Thoracic aorta (tissue), 2 donors: ENCODE measurements around the gene SNRPD3. TPM values are rescaled to one million over a fixed set of nuclear protein-coding genes. Genes with fewer than 3 reads are reported as not detected.

Source experiments
- ATAC-seq: fragments of 150-250 bp; one replicate; pipeline ENCODE4 v1.8.0; 2017; ENCODE audit warnings: low read depth; ENCODE audit not compliant: insufficient number of reproducible peaks, low FRiP score
- DNase-seq: peaks from one replicate; pipeline ENCODE4 v3.0.0-alpha.2; 2020; ENCODE audit warnings: low spot score
- H3K27ac ChIP-seq, 2 donors: fragments of 200-600 bp; sonication (generic); 1 replicate in 1 of 2; 2 replicates in 1 of 2; pipeline ENCODE4 v1.5.1; 2016; ENCODE audit warnings: mild to moderate bottlenecking in 2 of 2, moderate library complexity in 2 of 2
- H3K27me3 ChIP-seq: fragments of 200-600 bp; sonication (generic); replicated peaks from 2 replicates; pipeline ENCODE4 v1.6.0; 2016; ENCODE audit warnings: mild to moderate bottlenecking; ENCODE audit not compliant: insufficient read depth
- H3K36me3 ChIP-seq: fragments of 200-600 bp; sonication (generic); one replicate; pipeline ENCODE4 v1.5.1; 2016
- H3K4me1 ChIP-seq, 2 donors: fragments of 200-600 bp; sonication (generic); 1 replicate in 1 of 2; 2 replicates in 1 of 2; pipeline versions ENCODE4 v1.5.1 to v1.6.0; 2016; ENCODE audit warnings: low read depth in 2 of 2, mild to moderate bottlenecking in 1 of 2; ENCODE audit not compliant: control insufficient read depth in 1 of 2
- H3K4me3 ChIP-seq: fragments of 200-600 bp; sonication (generic); 2 replicates; pipeline ENCODE4 v1.5.1; 2016; ENCODE audit warnings: mild to moderate bottlenecking
- H3K9me3 ChIP-seq: fragments of 200-600 bp; sonication (generic); 2 replicates; pipeline ENCODE4 v1.5.1; 2016
- CTCF ChIP-seq: fragments of 200-600 bp; sonication (generic); IDR thresholded peaks from one replicate; pipeline ENCODE4 v1.5.1; 2019; ENCODE audit warnings: antibody characterized with exemption
- total RNA-seq, 2 donors: library from RNA; depleted of rRNA; stranded (reverse); fragments of >200 nt; gene quantifications; one replicate each; pipeline versions ENCODE4 v1.1.0 to v1.2.3, GENCODE V29; 2016

SNRPD3 gene
- total RNA-seq, 2 donors from 2014 or later = 98.0 to 153 TPM

DNA sequence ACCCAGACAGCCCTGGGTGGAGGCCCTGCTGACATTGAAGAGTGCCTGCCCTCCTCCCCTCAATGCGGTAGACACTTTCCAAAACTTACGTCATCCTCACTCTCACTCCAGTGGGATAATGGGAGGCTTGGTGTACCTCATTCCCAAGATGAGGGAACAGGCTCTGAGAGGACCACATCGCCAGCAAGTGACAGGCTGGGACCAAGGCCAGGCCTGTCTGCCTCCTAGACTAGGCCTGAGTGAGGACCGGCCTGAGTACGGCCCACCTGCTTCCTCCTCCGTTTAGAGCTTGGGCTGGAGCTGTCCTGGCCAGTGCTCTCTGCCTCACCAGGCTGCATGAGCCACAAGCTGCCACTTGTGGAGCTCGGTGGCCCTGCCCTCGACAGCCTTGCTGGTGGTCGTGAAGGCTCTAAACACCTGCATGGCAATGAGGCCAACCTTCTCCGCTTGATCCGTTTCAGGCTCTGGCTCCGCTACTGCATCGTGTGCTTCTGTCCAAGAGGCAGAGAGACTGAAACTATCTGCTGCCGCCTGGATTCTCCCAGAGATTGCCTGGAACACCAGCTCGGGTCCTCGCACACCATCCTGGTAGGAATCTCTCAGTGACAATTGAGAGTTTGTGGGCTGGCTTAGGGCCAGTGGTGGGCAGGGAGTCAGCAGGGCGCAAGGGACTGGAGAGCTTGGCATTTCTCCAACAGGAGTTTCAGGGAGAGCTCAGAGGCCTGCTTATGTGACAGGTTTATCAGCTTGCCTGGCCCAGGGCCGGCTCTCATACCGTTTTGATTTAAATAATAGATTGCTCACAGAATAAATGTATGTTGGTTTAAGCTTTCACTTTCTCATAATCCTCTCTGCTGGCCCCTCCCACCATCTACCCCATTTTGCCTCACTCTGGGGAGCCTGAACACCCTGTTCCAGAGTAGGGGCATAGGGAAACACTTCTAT, 27.7 kb downstream of the SNRPD3 start:
- no peaks in the 10 kb centered on the region for H3K27me3 ChIP-seq
- DNase-seq (no peak), ATAC-seq (no peak)
- H3K9me3 ChIP-seq = no peaks in the 10 kb centered on the region
- peak overlapping the region; percentile 75 to 81 for H3K27ac ChIP-seq
- peak overlapping the region; percentile 55 for H3K4me3 ChIP-seq
- TF ChIP-seq CTCF = no peak
- peaks cover 10% of the 10 kb centered on the region for H3K36me3 ChIP-seq
- peaks cover 10 to 25% of the 10 kb centered on the region in 2 donors for H3K4me1 ChIP-seq

GRCh38 chr22:24584166-24584790, 28.5 kb downstream of the SNRPD3 start:
- DNase-seq = no peak
- Histone ChIP-seq H3K27ac (peak overlapping the region; percentile 75 to 81), H3K27me3 (no peaks in the 10 kb centered on the region), H3K4me1 (peaks cover 10 to 25% of the 10 kb centered on the region in 2 donors), H3K9me3 (no peaks in the 10 kb centered on the region), H3K36me3 (peaks cover 14% of the 10 kb centered on the region), H3K4me3 (peak overlapping the region; percentile 55)
- ATAC-seq = no peak
- no peak for TF ChIP-seq CTCF

DNA sequence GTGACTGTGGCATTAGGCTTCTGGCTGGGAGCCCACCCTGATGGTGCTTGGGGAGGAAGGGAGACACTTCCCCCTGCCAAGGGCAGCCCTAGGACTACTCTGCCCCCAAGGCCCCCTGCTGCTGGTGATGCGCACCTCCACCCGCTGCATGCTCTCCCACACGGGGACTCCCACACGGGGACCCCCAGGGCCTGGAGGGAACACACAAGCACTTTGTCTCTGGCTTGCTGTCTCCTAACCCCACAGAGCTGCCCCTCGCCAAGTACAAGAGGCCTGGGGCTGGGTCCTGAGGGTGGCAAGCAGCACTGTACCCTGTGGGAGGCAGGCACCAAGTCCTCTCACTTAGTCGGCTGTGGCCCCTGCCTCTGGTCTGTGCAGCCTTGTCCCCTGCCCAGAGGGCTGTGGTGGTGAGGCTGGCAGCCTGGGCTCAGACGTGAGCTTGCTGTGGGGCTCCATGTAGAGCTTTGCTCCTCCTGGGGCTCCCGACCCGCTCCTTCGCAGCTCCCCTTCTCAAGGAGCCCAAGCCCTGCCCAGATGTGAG, 29.1 kb downstream of the SNRPD3 start:
- no peak overlapping the region for H3K4me3 ChIP-seq
- peaks cover 10 to 25% of the 10 kb centered on the region in 2 donors for H3K4me1 ChIP-seq
- no peak for TF ChIP-seq CTCF
- no peaks in the 10 kb centered on the region for H3K9me3 ChIP-seq
- no peak for ATAC-seq
- peaks cover 14% of the 10 kb centered on the region for H3K36me3 ChIP-seq
- DNase-seq = no peak
- H3K27me3 ChIP-seq = no peaks in the 10 kb centered on the region
- H3K27ac ChIP-seq = peak overlapping the region; percentile 75 to 81

GRCh38 chr22:24585461-24585860, 29.7 kb downstream of the SNRPD3 start:
- no peak for TF ChIP-seq CTCF
- ATAC-seq (no peak), DNase-seq (no peak)
- Histone ChIP-seq H3K4me1 (peaks cover 10 to 25% of the 10 kb centered on the region in 2 donors), H3K4me3 (no peak overlapping the region), H3K36me3 (peaks cover 14% of the 10 kb centered on the region), H3K9me3 (no peaks in the 10 kb centered on the region), H3K27me3 (no peaks in the 10 kb centered on the region), H3K27ac (no peak overlapping the region)

DNA sequence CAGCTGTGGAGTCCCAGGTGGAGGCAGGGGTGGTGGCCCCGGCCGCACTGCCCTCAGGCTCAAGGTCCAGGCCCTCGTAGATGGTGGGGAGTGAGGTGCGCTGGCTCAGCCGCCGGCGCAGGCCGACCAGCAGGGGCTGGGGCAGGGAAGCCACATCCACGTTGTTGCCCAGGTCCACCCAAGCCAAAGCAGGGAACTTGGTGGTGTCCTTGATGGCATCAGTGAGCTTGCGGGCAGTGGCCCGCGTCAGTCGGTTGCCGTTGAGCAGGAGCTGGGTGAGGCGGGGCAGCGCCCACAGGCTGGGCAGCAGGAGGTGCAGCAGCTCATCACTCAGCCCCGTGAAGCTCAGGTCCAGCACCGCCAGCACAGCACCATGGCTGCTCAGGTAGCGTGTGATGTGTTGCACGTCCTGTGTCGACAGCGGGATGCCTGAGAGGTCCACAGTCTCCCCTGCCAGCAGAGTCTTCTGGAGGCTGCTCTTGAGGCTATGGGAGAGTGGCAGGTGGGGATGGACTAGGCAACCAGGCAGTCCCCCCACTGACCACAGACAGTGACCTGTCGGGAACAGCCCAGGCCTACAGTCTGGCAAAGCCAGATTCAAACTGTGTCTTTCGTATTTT, 30.2 kb downstream of the SNRPD3 start:
- no peak for TF ChIP-seq CTCF
- H3K4me3 ChIP-seq = no peak overlapping the region
- no peak for DNase-seq
- no peaks in the 10 kb centered on the region for H3K9me3 ChIP-seq
- H3K27ac ChIP-seq = no peak overlapping the region
- no peaks in the 10 kb centered on the region for H3K27me3 ChIP-seq
- H3K36me3 ChIP-seq = peaks cover 14% of the 10 kb centered on the region
- peaks cover 10 to 25% of the 10 kb centered on the region in 2 donors for H3K4me1 ChIP-seq
- ATAC-seq = no peak
